Astrocyte (in vitro differentiated cells and primary cell): ENCODE measurements around the gene NPTXR. TPM values are rescaled to one million over a fixed set of nuclear protein-coding genes. Genes with fewer than 3 reads are reported as not detected.

Experiments
- DNase-seq: peaks from one replicate; pipeline ENCODE4 v3.0.0-alpha.2; 2010; ENCODE audit warnings: low read depth
- FAIRE-seq: peaks from 2 replicates; lab custom pipeline; 2011; peaks lifted over from hg19 to GRCh38; lab: Jason Lieb, UNC
- H2AFZ ChIP-seq: 2 replicates; pipeline ENCODE4 v1.6.0; 2012; ENCODE audit warnings: low read depth, low read length, inconsistent platforms
- H3K27ac ChIP-seq: 2 replicates; pipeline ENCODE4 v1.5.1; 2011; ENCODE audit warnings: low read depth, low read length, inconsistent platforms
- H3K27me3 ChIP-seq: 2 replicates; pipeline ENCODE4 v1.6.0; 2011; ENCODE audit warnings: low read length, inconsistent platforms; ENCODE audit not compliant: insufficient read depth
- H3K36me3 ChIP-seq: 2 replicates; pipeline ENCODE4 v1.5.1; 2011; ENCODE audit warnings: low read length, inconsistent platforms; ENCODE audit not compliant: insufficient read depth
- H3K4me1 ChIP-seq: 2 replicates; pipeline ENCODE4 v1.5.1; 2011; ENCODE audit warnings: low read length, inconsistent platforms; ENCODE audit not compliant: insufficient read depth
- H3K4me2 ChIP-seq: 2 replicates; pipeline ENCODE4 v1.6.0; 2012; ENCODE audit warnings: low read length, inconsistent platforms
- H3K4me3 ChIP-seq: 2 replicates; pipeline ENCODE4 v1.5.1; 2011; ENCODE audit warnings: low read depth, mild to moderate bottlenecking, low read length, inconsistent platforms; ENCODE audit not compliant: insufficient read depth
- H3K79me2 ChIP-seq: 2 replicates; pipeline ENCODE4 v1.6.0; 2012; ENCODE audit warnings: mild to moderate bottlenecking, low read length, inconsistent platforms; ENCODE audit not compliant: insufficient read depth
- H3K9ac ChIP-seq: 2 replicates; pipeline ENCODE4 v1.6.0; 2012; ENCODE audit warnings: mild to moderate bottlenecking, low read length, inconsistent platforms
- H3K9me3 ChIP-seq: 2 replicates; pipeline ENCODE4 v1.5.1; 2012; ENCODE audit warnings: low read depth, mild to moderate bottlenecking, low read length, inconsistent platforms; ENCODE audit not compliant: insufficient read depth
- H4K20me1 ChIP-seq: 2 replicates; pipeline ENCODE4 v1.6.0; 2012; ENCODE audit warnings: low read length, inconsistent platforms; ENCODE audit not compliant: insufficient read depth
- H3K27ac Mint-ChIP-seq: one replicate; pipeline ENCODE4 v1.8.0; 2021; ENCODE audit warnings: mild to moderate bottlenecking, mixed read lengths; ENCODE audit not compliant: unreplicated experiment
- H3K27me3 Mint-ChIP-seq: one replicate; pipeline ENCODE4 v1.8.0; 2021; ENCODE audit warnings: low read depth, mixed read lengths; ENCODE audit not compliant: unreplicated experiment
- H3K36me3 Mint-ChIP-seq: one replicate; pipeline ENCODE4 v1.8.0; 2021; ENCODE audit warnings: low read depth, mixed read lengths; ENCODE audit not compliant: unreplicated experiment
- H3K4me1 Mint-ChIP-seq: one replicate; pipeline ENCODE4 v1.8.0; 2021; ENCODE audit warnings: low read depth, mixed read lengths; ENCODE audit not compliant: unreplicated experiment
- H3K4me3 Mint-ChIP-seq: one replicate; pipeline ENCODE4 v1.8.0; 2021; ENCODE audit warnings: mild to moderate bottlenecking, moderate library complexity, mixed read lengths; ENCODE audit not compliant: unreplicated experiment
- H3K9me3 Mint-ChIP-seq: one replicate; pipeline ENCODE4 v1.8.0; 2021; ENCODE audit warnings: mild to moderate bottlenecking, mixed read lengths; ENCODE audit not compliant: unreplicated experiment
- CTCF ChIP-seq: IDR thresholded peaks from 2 replicates; pipeline ENCODE4 v1.5.1; 2011; ENCODE audit warnings: low read depth, mild to moderate bottlenecking, inconsistent platforms, low read length, moderate library complexity; ENCODE audit not compliant: insufficient read depth
- EZH2 ChIP-seq: IDR thresholded peaks from 2 replicates; pipeline ENCODE4 v1.6.1; 2012; ENCODE audit warnings: mild to moderate bottlenecking, low read length, inconsistent platforms; ENCODE audit not compliant: insufficient read depth
- total RNA-seq: library from RNA; stranded (reverse); gene quantifications from 2 replicates; pipeline ENCODE4 v1.2.1, GENCODE V29; 2021

NPTXR gene
- total RNA-seq, 1 donor from 2014 or later: 5.4 TPM

- Histone ChIP-seq H3K4me1 (peaks cover 4% of the 10 kb centered on the region), H4K20me1 (no peaks in the 10 kb centered on the region), H3K9ac (no peak overlapping the region), H3K79me2 (no peaks in the 10 kb centered on the region), H3K27ac (no peak overlapping the region), H2AFZ (no peak overlapping the region), H3K9me3 (no peaks in the 10 kb centered on the region), H3K27me3 (peaks cover 8% of the 10 kb centered on the region), H3K36me3 (no peaks in the 10 kb centered on the region), H3K4me2 (no peak overlapping the region), H3K4me3 (no peak overlapping the region)
- Mint-ChIP-seq H3K27me3 (peaks cover 24% of the 10 kb centered on the region), H3K4me3 (no peak overlapping the region), H3K36me3 (peaks cover 2% of the 10 kb centered on the region), H3K4me1 (peaks cover 2% of the 10 kb centered on the region), H3K27ac (no peak overlapping the region), H3K9me3 (peaks cover 4% of the 10 kb centered on the region)
- TF ChIP-seq EZH2 (no peak), CTCF (no peak)
- FAIRE-seq (no peak), DNase-seq (no peak)
Measured at GRCh38 chr22:38799265-38800002, 44.4 kb downstream of the NPTXR start.

GRCh38 chr22:38798496-38798895 lies 45.3 kb downstream of the NPTXR start:
- Histone ChIP-seq H2AFZ (no peak overlapping the region), H3K79me2 (peaks cover 3% of the 10 kb centered on the region)
- TF ChIP-seq CTCF (no peak), EZH2 (no peak)

More at GRCh38 chr22:38798496-38798895, 45.3 kb downstream of the NPTXR start:
- FAIRE-seq (no peak), DNase-seq (no peak)
- H3K4me1 ChIP-seq: peaks cover 4% of the 10 kb centered on the region
- H3K4me3 ChIP-seq: no peak overlapping the region
- Mint-ChIP-seq H3K4me3 (no peak overlapping the region), H3K9me3 (peaks cover 4% of the 10 kb centered on the region), H3K27me3 (peaks cover 23% of the 10 kb centered on the region), H3K36me3 (peaks cover 2% of the 10 kb centered on the region), H3K27ac (no peak overlapping the region), H3K4me1 (peaks cover 2% of the 10 kb centered on the region)
- H4K20me1 ChIP-seq: no peaks in the 10 kb centered on the region
- H3K27ac ChIP-seq: no peak overlapping the region
- H3K9ac ChIP-seq: no peak overlapping the region
- H3K4me2 ChIP-seq: no peak overlapping the region
- H3K9me3 ChIP-seq: no peaks in the 10 kb centered on the region
- no peaks in the 10 kb centered on the region for H3K36me3 ChIP-seq
- H3K27me3 ChIP-seq: peaks cover 8% of the 10 kb centered on the region
